Medulla oblongata (tissue), 1 donor: Measurements from ENCODE around the gene ALG9.

Source experiments
- DNase-seq: peaks from one replicate; pipeline ENCODE4 v3.0.0-alpha.2; 2015; ENCODE audit errors: extremely low spot score

The ALG9 gene

GRCh38 chr11:111879637-111879960 lies 8.2 kb upstream of the ALG9 start:
- DNase-seq: no peak

GRCh38 chr11:111878849-111879636 lies 7.7 kb upstream of the ALG9 start, which contains the start of the genes CFAP68 and FDXACB1:
Gene CFAP68, plus strand, starts transcription at chr11:111879541. Its CDS starts 20 bp downstream, at chr11:111879561.
Gene FDXACB1, minus strand, starts transcription at chr11:111879165. Its CDS starts 33 bp downstream, at chr11:111879132.
- peak; percentile 99 for DNase-seq

GRCh38 chr11:111878385-111878848 lies 7.0 kb upstream of the ALG9 start:
- DNase-seq: no peak

- peak; percentile 41 for DNase-seq
Observed at GRCh38 chr11:111871693-111872161, 346 bp upstream of the ALG9 start.

GRCh38 chr11:111870522-111870885 lies 877 bp downstream of the ALG9 start:
- DNase-seq: no peak

GRCh38 chr11:111870113-111870512 lies 1.3 kb downstream of the ALG9 start:
- no peak for DNase-seq

GRCh38 chr11:111860257-111860656 lies 11.1 kb downstream of the ALG9 start:
- no peak for DNase-seq

- DNase-seq: no peak
Observed at GRCh38 chr11:111855506-111855905, 15.9 kb downstream of the ALG9 start.

- no peak for DNase-seq
Observed at GRCh38 chr11:111852103-111852502, 19.3 kb downstream of the ALG9 start.

GRCh38 chr11:111851636-111852035 lies 19.7 kb downstream of the ALG9 start:
- DNase-seq: no peak

- no peak for DNase-seq
Observed at GRCh38 chr11:111851067-111851466, 20.3 kb downstream of the ALG9 start.

- no peak for DNase-seq
Observed at GRCh38 chr11:111849631-111850030, 21.8 kb downstream of the ALG9 start.

GRCh38 chr11:111846636-111847035 lies 24.7 kb downstream of the ALG9 start:
- no peak for DNase-seq

GRCh38 chr11:111846063-111846462 lies 25.3 kb downstream of the ALG9 start:
- no peak for DNase-seq

GRCh38 chr11:111845276-111846028 lies 25.9 kb downstream of the ALG9 start:
- no peak for DNase-seq

- no peak for DNase-seq
Observed at GRCh38 chr11:111843661-111844060, 27.7 kb downstream of the ALG9 start.

GRCh38 chr11:111841370-111842053 lies 29.9 kb downstream of the ALG9 start:
- peak; percentile 93 for DNase-seq

- DNase-seq: no peak
Observed at GRCh38 chr11:111840143-111840542, 31.2 kb downstream of the ALG9 start.

- DNase-seq: no peak
Observed at GRCh38 chr11:111838054-111838453, 33.3 kb downstream of the ALG9 start.

- DNase-seq: no peak
Observed at GRCh38 chr11:111837366-111837891, 34.0 kb downstream of the ALG9 start.

GRCh38 chr11:111836721-111837120 lies 34.7 kb downstream of the ALG9 start:
- no peak for DNase-seq

GRCh38 chr11:111836162-111836561 lies 35.2 kb downstream of the ALG9 start:
- DNase-seq: no peak
